Measurements from ENCODE around the gene LRRC7.

Gene LRRC7

GRCh38 chr1:70017770-70018169 lies 450.0 kb downstream of the LRRC7 start:
- H3K27me3 ChIP-seq (ENCODE audit: insufficient read depth, low read depth, severe bottlenecking), result no peaks in the 10 kb centered on the region
- no peak overlapping the region for H3K27ac ChIP-seq
- H3K4me3 ChIP-seq (ENCODE audit: low read depth, low read length), result no peak overlapping the region
- no peak for DNase-seq
- H3K9me3 ChIP-seq (ENCODE audit: severe bottlenecking), result no peaks in the 10 kb centered on the region
- no peaks in the 10 kb centered on the region for H3K36me3 ChIP-seq
- no peak for TF ChIP-seq CTCF (IDR thresholded peaks at IDR 0.05; ENCODE audit: low read depth, low read length)

- no peaks in the 10 kb centered on the region for H3K27me3 ChIP-seq (ENCODE audit: insufficient read depth, low read depth, severe bottlenecking)
- no peak overlapping the region for H3K4me3 ChIP-seq (ENCODE audit: low read depth, low read length)
- TF ChIP-seq CTCF (IDR thresholded peaks at IDR 0.05; ENCODE audit: low read depth, low read length), result no peak
- H3K27ac ChIP-seq, result no peak overlapping the region
- no peak for DNase-seq
- no peaks in the 10 kb centered on the region for H3K36me3 ChIP-seq
- H3K9me3 ChIP-seq (ENCODE audit: severe bottlenecking), result no peaks in the 10 kb centered on the region
Measured at GRCh38 chr1:70024272-70024671, 456.6 kb downstream of the LRRC7 start.

GRCh38 chr1:70025052-70025451 lies 457.3 kb downstream of the LRRC7 start:
- DNase-seq, result no peak
- TF ChIP-seq CTCF (IDR thresholded peaks at IDR 0.05; ENCODE audit: low read depth, low read length), result no peak
- Histone ChIP-seq H3K27ac (no peak overlapping the region), H3K36me3 (no peaks in the 10 kb centered on the region), H3K9me3 (ENCODE audit: severe bottlenecking) (no peaks in the 10 kb centered on the region), H3K4me3 (ENCODE audit: low read depth, low read length) (no peak overlapping the region), H3K27me3 (ENCODE audit: insufficient read depth, low read depth, severe bottlenecking) (no peaks in the 10 kb centered on the region)

GRCh38 chr1:70025846-70026245 lies 458.1 kb downstream of the LRRC7 start:
- H3K36me3 ChIP-seq, result no peaks in the 10 kb centered on the region
- DNase-seq, result no peak
- H3K27ac ChIP-seq, result no peak overlapping the region
- no peak overlapping the region for H3K4me3 ChIP-seq (ENCODE audit: low read depth, low read length)
- H3K27me3 ChIP-seq (ENCODE audit: insufficient read depth, low read depth, severe bottlenecking), result no peaks in the 10 kb centered on the region
- no peak for TF ChIP-seq CTCF (IDR thresholded peaks at IDR 0.05; ENCODE audit: low read depth, low read length)
- H3K9me3 ChIP-seq (ENCODE audit: severe bottlenecking), result no peaks in the 10 kb centered on the region

- no peak for TF ChIP-seq CTCF (IDR thresholded peaks at IDR 0.05; ENCODE audit: low read depth, low read length)
- Histone ChIP-seq H3K4me3 (ENCODE audit: low read depth, low read length) (no peak overlapping the region), H3K36me3 (no peaks in the 10 kb centered on the region), H3K27ac (no peak overlapping the region), H3K9me3 (ENCODE audit: severe bottlenecking) (no peaks in the 10 kb centered on the region), H3K27me3 (ENCODE audit: insufficient read depth, low read depth, severe bottlenecking) (no peaks in the 10 kb centered on the region)
- DNase-seq, result no peak
Measured at GRCh38 chr1:70033266-70033873, 465.6 kb downstream of the LRRC7 start.

- Histone ChIP-seq H3K9me3 (ENCODE audit: severe bottlenecking) (no peaks in the 10 kb centered on the region), H3K36me3 (no peaks in the 10 kb centered on the region), H3K4me3 (ENCODE audit: low read depth, low read length) (no peak overlapping the region), H3K27me3 (ENCODE audit: insufficient read depth, low read depth, severe bottlenecking) (no peaks in the 10 kb centered on the region), H3K27ac (no peak overlapping the region)
- TF ChIP-seq CTCF (IDR thresholded peaks at IDR 0.05; ENCODE audit: low read depth, low read length), result no peak
- no peak for DNase-seq
Measured at GRCh38 chr1:70033936-70034335, 466.2 kb downstream of the LRRC7 start.
